GM12875 (cell line): ENCODE measurements around the gene PSMG4.

Experiments used
- H3K4me3 ChIP-seq: one replicate; pipeline ENCODE4 v1.5.1; 2011; ENCODE audit warnings: low read depth, low read length, control low read depth
- TF ChIP-seq, protein P1 (sequence below): IDR thresholded peaks from 2 replicates; pipeline ENCODE4 v1.5.1; 2011; ENCODE audit warnings: low read depth, mild to moderate bottlenecking, control low read depth, inconsistent platforms, low read length, moderate library complexity, borderline replicate concordance; ENCODE audit not compliant: insufficient read depth

Gene PSMG4

DNA sequence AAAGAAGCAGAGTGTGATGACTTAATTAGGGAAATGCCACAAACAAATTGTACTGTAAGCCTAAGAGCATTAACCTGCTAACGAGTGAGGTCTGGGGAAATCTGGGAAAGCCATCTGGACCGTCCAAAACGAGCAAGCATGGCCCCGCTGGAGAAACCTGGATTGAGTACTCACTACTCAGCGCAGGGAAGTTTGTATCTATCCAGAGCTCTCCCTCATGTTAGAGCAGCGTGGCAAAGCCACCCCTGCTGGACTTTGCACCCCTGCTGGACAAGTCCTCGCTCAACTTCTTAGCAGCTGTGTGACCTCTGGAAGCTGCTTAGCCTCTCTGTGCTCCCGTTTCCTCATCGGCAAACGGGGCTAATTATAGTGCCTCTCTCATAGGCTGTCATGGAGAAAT, 37.3 kb downstream of the PSMG4 start:
- TF ChIP-seq, protein P1, sequence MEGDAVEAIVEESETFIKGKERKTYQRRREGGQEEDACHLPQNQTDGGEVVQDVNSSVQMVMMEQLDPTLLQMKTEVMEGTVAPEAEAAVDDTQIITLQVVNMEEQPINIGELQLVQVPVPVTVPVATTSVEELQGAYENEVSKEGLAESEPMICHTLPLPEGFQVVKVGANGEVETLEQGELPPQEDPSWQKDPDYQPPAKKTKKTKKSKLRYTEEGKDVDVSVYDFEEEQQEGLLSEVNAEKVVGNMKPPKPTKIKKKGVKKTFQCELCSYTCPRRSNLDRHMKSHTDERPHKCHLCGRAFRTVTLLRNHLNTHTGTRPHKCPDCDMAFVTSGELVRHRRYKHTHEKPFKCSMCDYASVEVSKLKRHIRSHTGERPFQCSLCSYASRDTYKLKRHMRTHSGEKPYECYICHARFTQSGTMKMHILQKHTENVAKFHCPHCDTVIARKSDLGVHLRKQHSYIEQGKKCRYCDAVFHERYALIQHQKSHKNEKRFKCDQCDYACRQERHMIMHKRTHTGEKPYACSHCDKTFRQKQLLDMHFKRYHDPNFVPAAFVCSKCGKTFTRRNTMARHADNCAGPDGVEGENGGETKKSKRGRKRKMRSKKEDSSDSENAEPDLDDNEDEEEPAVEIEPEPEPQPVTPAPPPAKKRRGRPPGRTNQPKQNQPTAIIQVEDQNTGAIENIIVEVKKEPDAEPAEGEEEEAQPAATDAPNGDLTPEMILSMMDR = no peak
- H3K4me3 ChIP-seq = no peak overlapping the region

DNA sequence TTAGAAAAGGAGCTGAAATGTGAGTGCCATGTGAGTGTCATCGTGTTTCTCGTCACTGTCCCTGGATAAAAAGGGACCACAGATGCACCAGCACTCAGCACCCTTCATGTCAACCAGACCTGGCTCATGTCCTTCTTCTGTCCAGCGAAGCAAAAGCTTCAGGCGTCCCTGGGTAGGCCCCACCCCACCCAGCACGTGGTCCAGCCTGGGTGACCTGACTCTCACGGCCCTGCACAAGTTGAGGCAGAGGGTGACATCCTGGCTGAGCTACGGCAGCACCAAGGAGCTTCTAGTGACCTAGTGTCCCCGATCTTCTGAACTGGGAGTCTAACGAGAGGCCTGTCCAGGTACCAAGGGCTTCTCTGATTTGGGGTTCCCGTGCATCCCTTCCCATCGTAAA, 37.8 kb downstream of the PSMG4 start:
- TF ChIP-seq, protein P1 = no peak
- H3K4me3 ChIP-seq = no peak overlapping the region

DNA sequence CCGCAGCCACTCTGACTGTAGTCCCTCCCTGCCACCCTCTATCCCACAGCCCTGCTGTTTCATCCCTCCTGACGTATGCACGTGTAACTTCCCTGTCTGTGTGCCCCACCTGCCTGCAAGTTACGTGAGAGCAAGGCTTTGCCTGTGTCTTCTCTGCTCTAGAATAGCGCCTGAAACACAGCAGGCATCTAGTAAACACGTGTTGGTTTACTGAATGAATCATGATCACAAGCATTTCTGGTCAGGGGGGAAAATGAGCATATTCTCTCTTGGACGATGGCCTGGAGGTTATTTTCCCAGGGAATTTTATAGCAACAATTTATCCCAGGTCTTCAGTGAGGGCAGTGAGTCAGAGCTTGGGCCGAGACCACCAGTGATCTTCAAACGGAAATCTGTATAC, 38.3 kb downstream of the PSMG4 start:
- H3K4me3 ChIP-seq = no peak overlapping the region
- TF ChIP-seq, protein P1 = no peak

DNA sequence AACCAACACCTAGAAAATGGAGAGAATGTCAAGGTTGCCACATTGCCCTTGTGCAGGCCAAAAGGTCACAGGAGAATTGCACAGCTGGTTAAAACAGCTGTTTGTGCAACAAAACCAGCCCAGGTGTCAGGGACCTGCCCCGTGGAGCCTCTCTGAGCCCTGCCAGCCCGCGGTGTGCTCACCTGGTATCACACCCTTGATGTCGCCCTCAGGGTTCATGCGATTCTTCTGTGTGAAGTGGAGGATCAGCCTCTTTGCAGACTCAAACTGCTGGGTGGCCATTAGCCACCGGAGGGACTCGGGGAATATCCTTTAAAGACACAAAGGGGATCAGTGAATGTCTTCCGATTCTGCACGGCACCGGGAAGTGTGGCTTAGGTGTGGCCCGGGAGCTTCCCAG, 39.2 kb downstream of the PSMG4 start:
- TF ChIP-seq, protein P1 = no peak
- no peak overlapping the region for H3K4me3 ChIP-seq

DNA sequence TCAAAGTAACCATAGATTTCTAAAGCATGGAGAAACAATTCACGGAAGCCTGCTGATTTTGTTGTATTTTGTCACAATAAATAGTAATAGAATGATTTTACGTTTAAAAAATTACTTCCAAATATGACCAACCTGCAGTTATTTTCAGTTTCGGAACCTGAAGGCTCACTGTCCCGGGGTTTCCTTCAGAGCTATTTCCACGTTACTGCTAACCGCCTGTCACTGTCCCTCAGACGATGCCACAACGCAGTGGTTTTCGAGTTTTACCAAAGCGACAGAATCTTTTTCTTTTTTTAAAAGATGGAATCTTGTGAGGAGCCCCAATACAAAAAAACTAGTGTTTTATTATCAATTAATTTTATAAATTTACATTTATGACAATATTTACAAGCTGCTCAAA, 40.5 kb downstream of the PSMG4 start:
- H3K4me3 ChIP-seq = no peak overlapping the region
- TF ChIP-seq, protein P1 = no peak

DNA sequence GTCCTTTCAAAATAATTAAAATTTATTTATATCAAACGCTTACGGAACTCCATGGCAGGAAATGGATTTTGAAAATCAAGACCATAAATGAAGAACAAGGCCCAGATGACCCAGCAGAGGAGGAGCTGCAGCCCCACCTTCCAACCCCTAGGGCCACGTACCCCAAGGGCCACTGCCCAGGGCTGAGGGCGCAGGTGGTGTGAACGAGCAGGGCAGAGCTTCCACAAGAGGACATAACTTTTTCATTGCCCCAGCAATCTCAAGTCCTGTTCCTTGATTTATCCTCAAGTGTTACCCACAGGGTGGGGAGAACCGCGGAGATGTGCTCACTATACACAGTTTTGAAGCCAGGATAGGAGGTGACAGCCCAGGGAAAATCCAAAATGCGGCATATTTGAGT, 42.8 kb downstream of the PSMG4 start:
- TF ChIP-seq, protein P1 = no peak
- no peak overlapping the region for H3K4me3 ChIP-seq

DNA sequence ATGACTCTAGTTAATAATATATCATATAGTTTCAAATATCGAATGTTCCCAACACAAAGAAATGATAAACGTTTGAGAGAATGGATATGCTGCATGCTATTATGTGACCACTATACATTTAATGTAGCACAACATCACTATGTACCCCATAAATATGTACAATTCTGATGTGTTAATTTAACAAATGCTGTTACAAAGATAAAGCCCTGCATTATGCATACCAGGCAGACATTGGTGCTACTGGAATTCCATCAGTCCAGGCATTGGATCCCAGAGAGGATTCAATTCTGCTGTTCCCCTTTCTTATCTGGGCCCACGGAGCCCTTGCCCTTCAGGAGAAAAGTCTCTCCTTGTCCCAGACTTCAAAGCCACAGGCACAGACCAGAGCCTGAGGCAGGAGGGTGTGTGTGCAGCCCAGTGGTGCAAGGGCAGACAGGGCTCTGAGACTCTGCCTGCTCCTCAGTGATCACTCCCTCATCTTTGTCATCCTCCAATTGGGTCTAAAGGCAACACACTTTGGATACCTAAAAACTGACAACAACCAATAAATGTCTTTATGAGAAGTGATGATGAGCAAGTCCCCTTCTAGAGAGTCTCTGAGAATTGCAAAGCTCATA, 45.2 kb downstream of the PSMG4 start:
- no peak overlapping the region for H3K4me3 ChIP-seq
- TF ChIP-seq, protein P1 = no peak
